Esophagus (tissue), 2 donors: ENCODE results near the gene NCR3LG1. TPM values are rescaled to one million over a fixed set of nuclear protein-coding genes. Genes with fewer than 3 reads are reported as not detected.

ENCODE experiments used
- H3K27ac ChIP-seq, 2 donors: one replicate each; pipeline ENCODE4 v1.5.1; 2013; ENCODE audit warnings: low read depth in 2 of 2, mild to moderate bottlenecking in 2 of 2, inconsistent platforms in 1 of 2, low read length in 1 of 2, moderate library complexity in 1 of 2
- H3K27me3 ChIP-seq, 2 donors: one replicate each; pipeline ENCODE4 v1.6.1; 2013; ENCODE audit warnings: low read length in 2 of 2, control low read depth in 1 of 2, mild to moderate bottlenecking in 1 of 2; ENCODE audit not compliant: insufficient read depth in 2 of 2, control insufficient read depth in 1 of 2
- H3K36me3 ChIP-seq, 2 donors: one replicate each; pipeline ENCODE4 v1.6.1; 2013; ENCODE audit warnings: low read length in 1 of 2; ENCODE audit not compliant: control insufficient read depth in 2 of 2, insufficient read depth in 2 of 2
- H3K4me1 ChIP-seq, 2 donors: one replicate each; pipeline ENCODE4 v1.6.1; 2013; ENCODE audit warnings: low read length in 1 of 2; ENCODE audit not compliant: control insufficient read depth in 2 of 2, insufficient read depth in 2 of 2
- H3K4me3 ChIP-seq, 2 donors: one replicate each; pipeline ENCODE4 v1.5.1; 2013; ENCODE audit warnings: low read length in 2 of 2, mild to moderate bottlenecking in 2 of 2, low read depth in 1 of 2, moderate library complexity in 1 of 2
- H3K9me3 ChIP-seq, 2 donors: one replicate each; pipeline ENCODE4 v1.6.1; 2013; ENCODE audit warnings: mild to moderate bottlenecking in 2 of 2, low read depth in 1 of 2, low read length in 1 of 2, moderate library complexity in 1 of 2; ENCODE audit not compliant: control insufficient read depth in 2 of 2, insufficient read depth in 1 of 2
- WGBS, 2 donors: extraction: QIAGEN DNeasy Blood & Tissue Kit; methylation state at CpG; one replicate each; pipeline ENCODE4 v1.1.7; 2013; 5-methylcytosine and 5-hydroxymethylcytosine counted together
- polyA plus RNA-seq, 2 donors: library from polyadenylated mRNA; stranded (reverse); fragments of 200-250 nt; gene quantifications; one replicate each; pipeline ENCODE4 v1.2.3, GENCODE V29; 2013
- donor health status: healthy with polysubstance abuse.
- donor health status: Bipolar disorder and iron deficiency.

The NCR3LG1 gene
- polyA plus RNA-seq, 2 donors: 0.71 TPM

DNA sequence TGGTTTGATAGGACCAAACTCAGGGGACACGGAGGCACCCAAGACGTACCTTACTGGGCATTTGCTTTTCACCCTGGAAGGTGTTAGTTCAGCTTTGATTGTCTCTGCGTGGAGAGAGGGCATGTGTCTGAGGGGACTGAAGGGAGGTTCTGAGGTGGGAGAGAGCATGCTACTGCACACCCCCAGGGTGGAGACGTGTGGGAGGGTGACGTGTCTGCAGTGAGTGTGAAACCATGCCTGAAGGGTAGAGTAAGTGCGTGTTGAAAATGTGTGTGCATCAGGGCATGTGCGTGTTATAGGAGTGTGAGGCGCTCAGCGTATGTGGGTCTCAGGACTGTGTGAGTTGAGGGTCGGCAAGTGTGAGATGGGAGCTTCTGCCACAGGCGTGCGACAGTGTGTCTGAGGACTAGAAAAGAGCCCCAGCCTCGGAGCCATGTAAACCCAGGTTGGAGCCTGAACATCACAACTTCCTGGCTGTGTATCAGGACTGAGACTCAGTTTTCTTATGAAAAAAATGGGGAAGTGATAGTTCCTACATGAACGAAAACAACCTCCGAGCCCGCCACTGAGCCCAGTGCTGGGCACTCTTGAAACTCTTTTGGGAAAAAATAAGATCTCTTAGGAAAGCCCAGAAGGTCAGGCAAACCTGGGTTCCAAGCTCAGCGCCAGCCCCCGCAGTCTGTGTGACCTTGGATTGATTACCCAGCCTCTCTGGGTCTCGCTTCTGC, 48.6 kb downstream of the NCR3LG1 start:
- 81 to 87% methylated on average over 19 of the region's 19 CpGs for WGBS, 2 donors
- no peaks in the 10 kb centered on the region for H3K36me3 ChIP-seq
- peaks cover 0 to 3% of the 10 kb centered on the region in 2 donors for H3K9me3 ChIP-seq

DNA sequence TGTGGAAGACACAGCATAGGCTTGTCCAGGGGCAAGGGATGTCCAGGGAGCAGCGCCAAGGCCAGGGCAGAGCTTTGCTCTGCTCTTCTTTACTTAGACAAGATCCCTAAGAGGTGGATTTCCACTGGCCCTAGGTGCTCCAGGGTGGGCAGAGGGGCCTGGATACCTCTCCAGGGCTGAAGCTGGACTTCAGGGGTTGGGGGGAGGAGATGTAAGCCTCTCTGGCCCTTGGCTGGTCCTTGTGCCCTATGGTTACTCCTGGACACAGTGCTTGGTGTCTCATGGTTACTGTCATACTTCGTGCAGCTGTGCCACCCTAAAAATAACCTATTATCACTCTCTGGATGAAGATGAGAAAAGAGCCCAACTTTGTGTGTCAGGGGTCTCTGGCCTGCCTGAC, 49.7 kb downstream of the NCR3LG1 start:
- Histone ChIP-seq H3K27me3 (no peaks in the 10 kb centered on the region), H3K4me1 (no peaks in the 10 kb centered on the region), H3K9me3 (no peaks in the 10 kb centered on the region), H3K4me3 (no peak overlapping the region), H3K36me3 (no peaks in the 10 kb centered on the region), H3K27ac (no peak overlapping the region)
- 83% methylated on average over 2 of the region's 2 CpGs for WGBS, 2 donors

More for the DNA sequence above, 48.6 kb downstream of the NCR3LG1 start:
- Histone ChIP-seq H3K4me1 (no peaks in the 10 kb centered on the region), H3K27me3 (no peaks in the 10 kb centered on the region), H3K27ac (no peak overlapping the region), H3K4me3 (no peak overlapping the region)

DNA sequence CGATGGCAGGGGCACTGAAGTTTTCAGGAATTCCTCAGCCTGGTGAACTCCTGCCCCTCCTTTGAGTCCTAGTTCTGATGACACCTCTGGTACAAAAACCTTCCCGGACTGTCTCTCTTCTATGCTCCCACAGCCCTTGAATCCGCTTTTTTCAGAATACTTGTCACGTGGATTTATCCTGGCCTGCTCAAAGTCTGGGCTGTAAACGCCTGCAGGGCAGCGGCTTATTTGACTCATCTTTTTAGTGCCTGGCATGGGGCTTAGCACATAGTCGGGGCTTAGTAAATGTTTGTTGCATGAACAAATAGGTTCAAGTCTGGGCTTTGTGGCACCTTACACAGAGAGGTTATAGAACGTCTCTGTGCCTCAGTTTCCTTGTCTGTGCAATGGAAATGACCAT, 50.2 kb downstream of the NCR3LG1 start:
- H3K36me3 ChIP-seq: no peaks in the 10 kb centered on the region
- no peaks in the 10 kb centered on the region for H3K9me3 ChIP-seq
- WGBS, 2 donors: 75 to 78% methylated on average over 8 of the region's 8 CpGs

DNA sequence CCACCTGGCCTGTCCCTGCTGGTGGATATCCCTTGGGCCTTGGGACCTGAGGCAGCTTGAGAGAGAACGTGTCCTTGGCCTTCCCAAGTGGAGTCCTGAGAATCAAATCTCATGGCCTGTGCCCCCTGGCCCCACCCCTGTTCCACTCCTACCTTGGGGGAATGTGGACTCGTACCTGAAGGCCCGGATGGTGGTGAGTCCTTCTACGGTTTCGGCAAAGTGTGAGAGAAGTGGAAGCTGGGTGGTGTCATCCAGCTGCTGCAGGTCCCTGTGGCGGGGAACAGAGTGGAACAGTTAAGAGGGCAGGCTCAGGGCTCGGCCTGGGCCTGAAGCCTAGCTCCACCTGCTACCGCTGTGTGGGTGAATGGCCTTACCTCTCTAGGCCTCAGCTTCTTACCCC, 50.9 kb downstream of the NCR3LG1 start:
- Histone ChIP-seq H3K4me3 (no peak overlapping the region), H3K27ac (no peak overlapping the region), H3K36me3 (no peaks in the 10 kb centered on the region), H3K9me3 (no peaks in the 10 kb centered on the region), H3K27me3 (no peaks in the 10 kb centered on the region), H3K4me1 (no peaks in the 10 kb centered on the region)
- WGBS, 2 donors: 88 to 91% methylated on average over 8 of the region's 8 CpGs

More for the DNA sequence above, 50.2 kb downstream of the NCR3LG1 start:
- Histone ChIP-seq H3K27me3 (no peaks in the 10 kb centered on the region), H3K4me1 (no peaks in the 10 kb centered on the region), H3K27ac (no peak overlapping the region), H3K4me3 (no peak overlapping the region)

DNA sequence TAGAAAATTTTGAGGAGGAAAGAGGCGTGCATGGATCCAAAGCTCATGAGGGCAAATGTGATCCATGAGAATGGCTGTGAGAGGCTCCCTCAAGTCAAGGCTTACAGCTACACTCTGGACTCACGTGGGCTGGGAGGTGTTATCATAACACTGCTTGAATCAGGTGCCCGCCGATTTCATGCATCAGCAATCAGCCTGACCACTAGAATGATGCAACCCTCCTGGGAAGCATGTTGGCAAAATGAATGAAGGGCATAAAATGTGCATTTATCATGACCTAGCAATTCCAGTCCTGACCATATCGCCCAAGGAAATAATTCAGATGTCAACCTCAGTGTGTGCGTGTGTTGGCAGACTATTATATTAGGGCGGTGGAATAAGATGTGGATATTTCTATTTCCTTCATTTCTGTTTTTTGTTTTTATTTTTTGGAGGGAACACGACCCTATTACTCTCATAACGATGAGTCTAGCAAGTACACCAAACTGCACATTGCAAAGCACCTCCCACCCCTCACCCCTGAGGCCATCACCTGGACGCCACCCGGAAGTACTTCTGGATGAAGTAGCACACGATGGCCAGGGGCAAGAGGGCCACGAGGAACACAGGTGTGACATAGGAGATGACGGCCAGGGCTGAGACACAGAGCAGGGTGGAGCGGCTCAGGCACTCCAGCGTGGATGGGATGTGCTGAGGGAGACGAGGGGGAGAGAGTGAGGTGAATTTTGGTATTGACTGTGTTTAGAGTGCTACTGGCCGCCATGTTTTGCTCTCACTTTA, 52.6 kb downstream of the NCR3LG1 start:
- no peaks in the 10 kb centered on the region for H3K27me3 ChIP-seq
- no peaks in the 10 kb centered on the region for H3K9me3 ChIP-seq
- WGBS, 2 donors: 82 to 83% methylated on average over 18 of the region's 18 CpGs
- H3K27ac ChIP-seq: no peak overlapping the region
- no peaks in the 10 kb centered on the region for H3K4me1 ChIP-seq
- H3K36me3 ChIP-seq: no peaks in the 10 kb centered on the region
- no peak overlapping the region for H3K4me3 ChIP-seq

DNA sequence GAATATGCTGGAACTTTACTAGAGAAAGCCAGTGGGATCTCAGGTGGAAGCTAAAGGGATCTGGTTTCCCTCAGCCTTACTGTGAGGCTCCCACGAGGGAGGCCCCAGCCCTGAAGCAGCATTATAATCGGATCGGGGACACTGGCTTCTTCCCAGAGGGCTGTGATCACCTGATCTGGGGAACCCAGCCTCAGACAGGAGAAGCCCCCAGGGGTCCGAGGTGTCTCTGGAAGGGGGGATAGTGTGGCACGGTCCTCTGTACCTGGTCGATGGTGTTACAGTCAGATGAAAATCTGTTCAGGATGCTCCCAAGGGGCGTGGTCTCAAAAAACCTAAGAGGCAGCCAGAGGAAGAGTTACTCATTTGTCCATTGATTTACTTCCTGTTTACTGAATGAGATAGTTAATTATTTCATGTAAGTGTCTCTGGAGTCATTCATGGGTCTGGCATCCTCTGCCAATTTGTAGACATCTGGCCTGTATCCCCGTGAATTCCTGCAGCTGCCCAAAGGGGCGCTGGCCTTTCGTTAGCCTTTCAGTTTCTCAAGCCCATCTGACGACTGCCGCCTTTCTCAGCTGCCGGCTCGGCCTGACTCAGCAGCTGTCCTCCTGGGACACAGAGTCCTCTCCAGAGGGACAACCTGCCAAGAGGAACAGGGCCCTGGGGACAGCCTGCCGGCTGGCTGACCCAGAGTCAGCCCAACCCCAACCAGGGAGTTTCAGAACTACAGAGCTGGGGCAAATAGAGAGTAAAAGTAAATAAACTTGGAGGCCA, 53.8 kb downstream of the NCR3LG1 start:
- no peaks in the 10 kb centered on the region for H3K9me3 ChIP-seq
- H3K4me3 ChIP-seq: no peak overlapping the region
- no peaks in the 10 kb centered on the region for H3K36me3 ChIP-seq
- WGBS, 2 donors: 50 to 52% methylated on average over 15 of the region's 15 CpGs
- no peaks in the 10 kb centered on the region for H3K4me1 ChIP-seq
- no peaks in the 10 kb centered on the region for H3K27me3 ChIP-seq
- H3K27ac ChIP-seq: no peak overlapping the region

DNA sequence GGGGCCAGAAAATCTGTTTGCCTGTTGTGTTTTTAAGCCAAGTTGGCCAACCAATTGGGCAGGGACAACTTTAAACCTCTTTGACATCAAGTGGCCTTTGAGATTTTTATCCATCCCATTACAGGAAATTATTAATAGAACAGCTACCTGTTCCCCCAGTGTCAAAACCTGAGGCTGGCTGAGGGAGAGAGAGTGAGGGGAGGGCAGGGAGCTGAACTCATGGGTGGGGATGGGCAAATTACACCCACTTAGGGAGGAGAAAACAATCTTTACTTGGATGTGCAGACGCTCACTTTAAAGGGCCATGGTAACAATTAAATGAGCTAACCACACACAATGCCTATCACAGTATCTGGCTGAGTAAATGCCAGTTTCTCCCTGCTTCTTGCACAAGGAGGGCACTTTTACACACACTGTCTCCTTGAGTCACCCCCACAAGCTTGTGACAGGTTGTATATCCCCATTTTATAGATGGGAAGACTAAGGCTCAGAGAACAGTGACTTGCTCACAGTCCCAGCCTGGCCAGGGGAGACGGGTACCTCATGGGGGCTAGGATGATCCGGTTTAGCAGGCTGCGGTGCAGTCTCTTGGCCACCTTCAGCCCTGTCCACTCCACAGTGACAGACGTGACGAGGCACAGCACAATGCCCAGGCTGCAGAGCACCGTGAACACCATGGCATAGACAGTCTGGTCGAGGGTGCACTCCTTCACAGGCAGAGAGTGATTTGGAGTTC, 54.6 kb downstream of the NCR3LG1 start:
- Histone ChIP-seq H3K4me1 (no peaks in the 10 kb centered on the region), H3K4me3 (no peak overlapping the region), H3K9me3 (no peaks in the 10 kb centered on the region), H3K27ac (no peak overlapping the region), H3K27me3 (no peaks in the 10 kb centered on the region), H3K36me3 (no peaks in the 10 kb centered on the region)
- 86 to 90% methylated on average over 8 of the region's 8 CpGs for WGBS, 2 donors

DNA sequence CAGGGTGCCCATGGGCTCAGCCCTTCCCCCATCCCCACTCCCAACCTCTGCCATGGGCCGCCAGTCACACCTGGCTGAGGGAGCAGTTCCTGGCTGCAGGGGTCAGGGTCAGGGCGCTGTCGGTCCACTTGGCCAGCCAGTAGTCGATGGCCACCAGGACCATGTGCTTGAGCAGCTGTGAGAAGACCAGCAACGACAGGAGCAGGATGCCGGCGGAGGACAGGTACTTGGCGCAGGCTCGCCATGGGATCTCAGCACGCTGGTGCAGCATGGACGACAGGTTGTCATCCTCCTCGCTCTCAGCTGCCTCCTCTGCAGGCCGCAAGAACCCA, 55.2 kb downstream of the NCR3LG1 start:
- H3K4me3 ChIP-seq: no peak overlapping the region
- H3K4me1 ChIP-seq: no peaks in the 10 kb centered on the region
- WGBS, 2 donors: 88 to 94% methylated on average over 13 of the region's 13 CpGs
- no peaks in the 10 kb centered on the region for H3K36me3 ChIP-seq
- H3K9me3 ChIP-seq: no peaks in the 10 kb centered on the region
- H3K27ac ChIP-seq: no peak overlapping the region
- no peaks in the 10 kb centered on the region for H3K27me3 ChIP-seq

DNA sequence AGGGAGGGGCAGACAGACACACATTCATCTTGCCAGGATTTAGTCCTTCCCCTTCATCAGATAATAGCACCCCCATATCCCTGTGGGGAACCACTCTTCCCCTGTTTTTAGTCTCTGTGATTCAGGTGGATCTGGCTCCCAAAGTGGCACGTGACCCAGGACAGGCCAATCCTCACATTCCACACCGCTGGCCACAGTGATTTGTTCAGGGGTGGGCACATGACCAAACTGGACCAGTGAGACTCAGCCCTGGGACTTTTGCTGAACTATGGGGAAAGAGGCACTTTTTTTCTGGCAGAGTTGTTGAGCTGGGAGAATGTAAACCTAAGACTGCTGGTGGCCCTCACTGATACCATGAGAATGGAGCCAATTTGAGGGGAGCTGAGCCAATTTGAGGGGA, 56.0 kb downstream of the NCR3LG1 start:
- Histone ChIP-seq H3K4me3 (no peak overlapping the region), H3K36me3 (no peaks in the 10 kb centered on the region), H3K9me3 (no peaks in the 10 kb centered on the region), H3K27ac (no peak overlapping the region), H3K27me3 (no peaks in the 10 kb centered on the region), H3K4me1 (no peaks in the 10 kb centered on the region)
- 82 to 85% methylated on average over 2 of the region's 2 CpGs for WGBS, 2 donors
